ENCODE results near the gene COG5.

DNA sequence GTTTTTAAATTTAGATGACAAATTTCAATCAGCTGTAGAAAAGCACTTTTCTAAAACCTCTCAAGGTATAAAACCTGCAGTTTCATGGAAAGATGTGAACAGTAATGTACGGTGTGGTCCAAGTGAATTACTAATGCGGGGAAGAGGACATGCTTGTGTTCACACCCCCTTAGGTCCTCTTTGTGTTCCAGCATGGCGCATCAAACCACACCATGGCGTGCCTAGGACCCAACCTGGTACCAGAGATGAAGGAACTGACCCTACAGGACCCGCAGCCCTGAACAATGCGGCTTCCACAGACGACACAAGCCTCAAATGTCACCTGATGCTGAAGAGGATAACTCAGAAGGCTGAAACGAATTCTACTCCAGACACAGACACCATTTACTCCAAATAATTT is 175.1 kb downstream of the COG5 start:
- TF ChIP-seq, protein P1, sequence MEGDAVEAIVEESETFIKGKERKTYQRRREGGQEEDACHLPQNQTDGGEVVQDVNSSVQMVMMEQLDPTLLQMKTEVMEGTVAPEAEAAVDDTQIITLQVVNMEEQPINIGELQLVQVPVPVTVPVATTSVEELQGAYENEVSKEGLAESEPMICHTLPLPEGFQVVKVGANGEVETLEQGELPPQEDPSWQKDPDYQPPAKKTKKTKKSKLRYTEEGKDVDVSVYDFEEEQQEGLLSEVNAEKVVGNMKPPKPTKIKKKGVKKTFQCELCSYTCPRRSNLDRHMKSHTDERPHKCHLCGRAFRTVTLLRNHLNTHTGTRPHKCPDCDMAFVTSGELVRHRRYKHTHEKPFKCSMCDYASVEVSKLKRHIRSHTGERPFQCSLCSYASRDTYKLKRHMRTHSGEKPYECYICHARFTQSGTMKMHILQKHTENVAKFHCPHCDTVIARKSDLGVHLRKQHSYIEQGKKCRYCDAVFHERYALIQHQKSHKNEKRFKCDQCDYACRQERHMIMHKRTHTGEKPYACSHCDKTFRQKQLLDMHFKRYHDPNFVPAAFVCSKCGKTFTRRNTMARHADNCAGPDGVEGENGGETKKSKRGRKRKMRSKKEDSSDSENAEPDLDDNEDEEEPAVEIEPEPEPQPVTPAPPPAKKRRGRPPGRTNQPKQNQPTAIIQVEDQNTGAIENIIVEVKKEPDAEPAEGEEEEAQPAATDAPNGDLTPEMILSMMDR (IDR thresholded peaks at IDR 0.05; ENCODE audit: insufficient read depth, low read length), result no peak
- TF ChIP-seq POLR2AphosphoS5 (IDR thresholded peaks at IDR 0.05; ENCODE audit: low read depth), result no peak
- TF ChIP-seq SPI1 (IDR thresholded peaks at IDR 0.05; ENCODE audit: borderline replicate concordance, low read depth), result no peak
- TF ChIP-seq GABPA (IDR thresholded peaks at IDR 0.05; ENCODE audit: low read depth), result no peak
- TF ChIP-seq, protein P2, sequence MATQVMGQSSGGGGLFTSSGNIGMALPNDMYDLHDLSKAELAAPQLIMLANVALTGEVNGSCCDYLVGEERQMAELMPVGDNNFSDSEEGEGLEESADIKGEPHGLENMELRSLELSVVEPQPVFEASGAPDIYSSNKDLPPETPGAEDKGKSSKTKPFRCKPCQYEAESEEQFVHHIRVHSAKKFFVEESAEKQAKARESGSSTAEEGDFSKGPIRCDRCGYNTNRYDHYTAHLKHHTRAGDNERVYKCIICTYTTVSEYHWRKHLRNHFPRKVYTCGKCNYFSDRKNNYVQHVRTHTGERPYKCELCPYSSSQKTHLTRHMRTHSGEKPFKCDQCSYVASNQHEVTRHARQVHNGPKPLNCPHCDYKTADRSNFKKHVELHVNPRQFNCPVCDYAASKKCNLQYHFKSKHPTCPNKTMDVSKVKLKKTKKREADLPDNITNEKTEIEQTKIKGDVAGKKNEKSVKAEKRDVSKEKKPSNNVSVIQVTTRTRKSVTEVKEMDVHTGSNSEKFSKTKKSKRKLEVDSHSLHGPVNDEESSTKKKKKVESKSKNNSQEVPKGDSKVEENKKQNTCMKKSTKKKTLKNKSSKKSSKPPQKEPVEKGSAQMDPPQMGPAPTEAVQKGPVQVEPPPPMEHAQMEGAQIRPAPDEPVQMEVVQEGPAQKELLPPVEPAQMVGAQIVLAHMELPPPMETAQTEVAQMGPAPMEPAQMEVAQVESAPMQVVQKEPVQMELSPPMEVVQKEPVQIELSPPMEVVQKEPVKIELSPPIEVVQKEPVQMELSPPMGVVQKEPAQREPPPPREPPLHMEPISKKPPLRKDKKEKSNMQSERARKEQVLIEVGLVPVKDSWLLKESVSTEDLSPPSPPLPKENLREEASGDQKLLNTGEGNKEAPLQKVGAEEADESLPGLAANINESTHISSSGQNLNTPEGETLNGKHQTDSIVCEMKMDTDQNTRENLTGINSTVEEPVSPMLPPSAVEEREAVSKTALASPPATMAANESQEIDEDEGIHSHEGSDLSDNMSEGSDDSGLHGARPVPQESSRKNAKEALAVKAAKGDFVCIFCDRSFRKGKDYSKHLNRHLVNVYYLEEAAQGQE (IDR thresholded peaks at IDR 0.05; ENCODE audit: insufficient replicate concordance, low read depth), result no peak
